Fibroblast of pulmonary artery (primary cell): ENCODE results near the gene FOXP1.

Experiments used
- DNase-seq: peaks from one replicate; pipeline ENCODE4 v3.0.0-alpha.2; 2010; ENCODE audit warnings: low read depth
- H3K4me3 ChIP-seq: replicated peaks from 2 replicates; pipeline ENCODE4 v1.5.1; 2011; ENCODE audit warnings: low read depth, mild to moderate bottlenecking, control low read depth, low read length, moderate library complexity
- CTCF ChIP-seq: IDR thresholded peaks from 2 replicates; pipeline ENCODE4 v1.5.1; 2011; ENCODE audit warnings: mild to moderate bottlenecking, control low read depth, low read length, inconsistent platforms; ENCODE audit errors: missing control alignments

Gene FOXP1

DNA sequence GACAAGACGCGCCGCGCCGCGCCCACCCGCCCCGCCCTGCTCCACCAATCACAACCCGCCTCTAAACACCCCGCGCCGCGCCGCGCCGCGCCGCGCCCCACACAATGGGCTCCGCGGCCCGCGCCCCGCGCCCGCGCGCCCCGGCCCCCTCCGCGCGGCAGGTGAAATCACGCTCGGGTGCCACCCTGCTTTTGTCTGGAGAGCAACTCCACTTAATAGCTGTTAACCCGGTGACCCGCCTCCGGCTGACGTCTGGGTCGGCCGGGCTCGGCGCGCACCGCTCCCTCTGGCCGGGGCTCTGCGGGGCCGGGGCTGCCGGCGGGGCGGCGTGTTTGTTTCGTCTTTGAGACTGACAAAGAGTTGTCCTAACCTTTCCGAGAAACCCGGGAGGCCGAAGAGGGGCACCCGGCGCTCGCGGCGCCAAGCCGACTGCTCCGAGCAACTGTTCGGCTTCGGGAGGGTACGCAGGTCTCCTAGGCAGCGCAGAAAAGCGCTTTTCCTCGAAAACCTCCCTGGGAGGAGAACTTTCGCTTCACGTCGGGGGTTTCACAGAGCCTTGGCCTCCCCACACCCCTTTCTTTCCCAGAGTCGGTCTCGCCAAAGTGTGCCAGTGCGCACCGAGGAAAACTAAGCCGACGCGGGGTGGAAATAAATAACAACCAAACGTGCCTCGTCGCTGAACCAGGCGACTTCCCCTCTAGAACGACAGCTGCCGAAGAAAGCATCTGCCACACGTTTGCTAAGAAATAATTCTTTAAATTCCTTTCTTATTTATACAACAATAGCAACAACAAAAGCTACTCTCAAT, 518.4 kb downstream of the FOXP1 start:
- no peak for TF ChIP-seq CTCF
- H3K4me3 ChIP-seq = peak overlapping the region; percentile 61
- peak; percentile 50 for DNase-seq

DNA sequence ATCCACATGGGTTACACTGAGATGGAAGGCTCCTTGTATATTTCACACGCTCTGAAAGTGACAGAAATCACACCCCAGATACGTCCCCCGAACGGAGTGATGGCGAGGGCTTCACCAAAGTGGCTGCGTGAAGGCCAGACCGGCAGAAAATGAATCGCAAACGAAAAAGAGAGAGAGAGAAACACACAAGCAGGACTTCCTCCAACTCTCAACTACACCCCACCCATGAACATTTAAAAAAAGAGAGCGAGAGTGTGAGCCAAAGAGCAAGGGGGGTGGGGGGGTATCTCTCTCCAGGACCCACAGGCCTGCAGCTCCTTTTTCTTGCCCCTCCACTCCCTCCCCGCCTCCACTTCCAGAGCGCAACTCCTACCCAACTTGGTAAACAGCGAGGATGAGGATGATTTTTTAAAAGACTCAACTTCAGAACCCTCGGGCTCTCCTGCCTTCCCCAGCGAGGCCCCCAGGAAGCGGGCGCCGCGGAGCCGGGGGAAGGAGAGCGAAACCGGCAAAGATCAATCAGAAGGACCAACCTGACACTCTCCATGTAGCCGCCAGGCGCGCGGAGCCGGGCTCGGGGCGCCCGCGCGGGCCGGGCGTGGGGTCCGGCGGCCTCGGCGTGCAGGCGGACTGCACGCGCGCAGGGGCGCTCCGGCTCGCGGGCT, 519.1 kb downstream of the FOXP1 start:
- peak overlapping the region; percentile 79 for H3K4me3 ChIP-seq
- DNase-seq = peak; percentile 69
- TF ChIP-seq CTCF = no peak

- DNase-seq = peak; percentile 57
- peak overlapping the region; percentile 79 for H3K4me3 ChIP-seq
- TF ChIP-seq CTCF = no peak
These were observed 519.7 kb downstream of the FOXP1 start for GRCh38 chr3:71063773-71064290.

DNA sequence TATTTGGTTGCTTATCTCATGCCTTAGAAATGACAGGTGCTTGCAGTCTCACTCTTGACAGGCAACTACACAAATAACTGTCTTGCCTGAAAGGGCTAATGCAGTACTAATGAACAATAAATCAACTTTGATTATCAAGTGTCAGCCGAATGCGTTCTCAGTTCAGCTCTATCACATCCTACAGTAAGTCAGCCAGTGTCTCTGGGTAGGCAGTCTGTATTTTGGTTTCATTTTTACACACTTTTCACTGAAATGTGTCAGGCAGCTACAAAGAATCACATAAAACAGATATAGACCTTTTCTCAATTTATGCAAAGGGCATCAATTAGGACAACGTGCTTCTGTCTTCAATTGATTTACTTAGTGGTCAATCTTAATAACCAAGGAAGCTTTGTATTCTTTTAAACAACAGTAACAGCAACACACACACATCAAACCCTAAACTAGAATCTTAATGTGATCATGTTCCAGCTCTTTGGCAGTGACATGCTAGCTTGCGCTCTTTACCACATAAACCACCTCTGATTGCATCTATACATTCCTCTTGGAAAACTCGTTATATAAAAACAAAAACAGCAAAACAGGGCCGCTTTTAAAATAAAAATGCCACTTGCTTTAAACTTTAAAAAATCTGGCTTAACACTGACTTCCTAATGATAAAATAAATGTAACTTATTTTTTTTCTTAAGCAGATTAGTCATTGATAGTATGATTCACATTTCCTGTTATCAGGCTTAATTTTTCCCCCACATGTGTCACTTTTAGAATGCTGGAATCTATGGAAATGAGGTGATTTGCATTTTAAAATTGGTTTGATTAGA, 520.4 kb downstream of the FOXP1 start:
- DNase-seq = peak; percentile 38
- H3K4me3 ChIP-seq = peak overlapping the region; percentile 79

GRCh38 chr3:71062037-71062932, 521.2 kb downstream of the FOXP1 start:
- peak; percentile 60 for DNase-seq
- no peak for TF ChIP-seq CTCF
- peak overlapping the region; percentile 79 for H3K4me3 ChIP-seq

More for the DNA sequence above, 520.4 kb downstream of the FOXP1 start:
- no peak for TF ChIP-seq CTCF

GRCh38 chr3:71061581-71061980, 521.9 kb downstream of the FOXP1 start:
- no peak for DNase-seq
- H3K4me3 ChIP-seq = peak overlapping the region; percentile 79
- TF ChIP-seq CTCF = no peak
